NCI-H2029 treated with DMSO at 0.1 percent for 48 hours (cell line): ENCODE data around the gene KLK11.

Source experiments
- DNase-seq: peaks from one replicate; lab custom pipeline; 2025; lab: John Stamatoyannopoulos, UW

KLK11 gene

GRCh38 chr19:51026554-51026831 is at the start of gene KLK11:
Gene KLK11, minus strand, starts transcription at chr19:51026616. Its CDS starts 985 bp downstream, at chr19:51025631.
- DNase-seq: peak; percentile 85

- no peak for DNase-seq
These were observed 49.6 kb upstream of the KLK11 start for GRCh38 chr19:51075998-51076397.

- DNase-seq: peak; percentile 91
These were observed 44.6 kb upstream of the KLK11 start for GRCh38 chr19:51071095-51071405.

GRCh38 chr19:51070334-51071094 is 44.1 kb upstream of the KLK11 start:
- DNase-seq: peak; percentile 92

GRCh38 chr19:51066393-51067186 is 40.2 kb upstream of the KLK11 start:
- no peak for DNase-seq

- no peak for DNase-seq
These were observed 39.0 kb upstream of the KLK11 start for GRCh38 chr19:51065221-51065960.

- DNase-seq: no peak
These were observed 38.3 kb upstream of the KLK11 start, which contains the start of gene KLK13 for GRCh38 chr19:51064534-51065220. Gene KLK13, minus strand, starts transcription at chr19:51065092. Its CDS starts 25 bp downstream, at chr19:51065067.

GRCh38 chr19:51063664-51064063 is 37.2 kb upstream of the KLK11 start:
- no peak for DNase-seq

GRCh38 chr19:51060973-51061372 is 34.6 kb upstream of the KLK11 start:
- DNase-seq: no peak

GRCh38 chr19:51060336-51060735 is 33.9 kb upstream of the KLK11 start:
- DNase-seq: no peak

GRCh38 chr19:51059715-51060114 is 33.3 kb upstream of the KLK11 start:
- no peak for DNase-seq

GRCh38 chr19:51055866-51056265 is 29.4 kb upstream of the KLK11 start:
- no peak for DNase-seq

GRCh38 chr19:51047031-51047335 is 20.6 kb upstream of the KLK11 start:
- DNase-seq: peak; percentile 93

- DNase-seq: no peak
These were observed 17.9 kb upstream of the KLK11 start for GRCh38 chr19:51044327-51044726.

GRCh38 chr19:51043497-51043896 is 17.1 kb upstream of the KLK11 start:
- no peak for DNase-seq

- DNase-seq: no peak
These were observed 13.7 kb upstream of the KLK11 start for GRCh38 chr19:51040151-51040550.

- DNase-seq: no peak
These were observed 10.1 kb upstream of the KLK11 start for GRCh38 chr19:51036519-51036918.

GRCh38 chr19:51034704-51035103 is 8.3 kb upstream of the KLK11 start, which contains the start of gene KLK12:
Gene KLK12, minus strand, starts transcription at chr19:51035002. Its CDS starts 381 bp downstream, at chr19:51034621.
- DNase-seq: peak; percentile 94

GRCh38 chr19:51031880-51032225 is 5.4 kb upstream of the KLK11 start:
- DNase-seq: no peak

- DNase-seq: no peak
These were observed 4.9 kb upstream of the KLK11 start for GRCh38 chr19:51031220-51031879.

- no peak for DNase-seq
These were observed 4.2 kb upstream of the KLK11 start for GRCh38 chr19:51030631-51031030.

- DNase-seq: no peak
These were observed 3.3 kb upstream of the KLK11 start for GRCh38 chr19:51029718-51030117.
